Keratinocyte (primary cell): ENCODE results near the gene ORM2. TPM values are rescaled to one million over a fixed set of nuclear protein-coding genes. Genes with fewer than 3 reads are reported as not detected.

Source experiments
- DNase-seq: peaks from one replicate; pipeline ENCODE4 v3.0.0-alpha.2; 2011; ENCODE audit warnings: low read depth, missing footprints, low spot score
- FAIRE-seq: peaks from 2 replicates; lab custom pipeline; 2011; peaks lifted over from hg19 to GRCh38; lab: Jason Lieb, UNC
- H2AFZ ChIP-seq: 2 replicates; pipeline ENCODE4 v1.6.0; 2012; ENCODE audit warnings: low read length, control low read depth, inconsistent platforms; ENCODE audit not compliant: control insufficient read depth
- H3K27ac ChIP-seq: 2 replicates; pipeline ENCODE4 v1.5.1; 2011; ENCODE audit warnings: low read length; ENCODE audit not compliant: control insufficient read depth, insufficient read depth
- H3K27me3 ChIP-seq: 3 replicates; pipeline ENCODE4 v1.6.0; 2011; ENCODE audit warnings: low read length; ENCODE audit not compliant: control insufficient read depth, insufficient read depth; ENCODE audit errors: extremely low read depth
- H3K36me3 ChIP-seq, 2 experiments: 2 replicates in 1 of 2; 3 replicates in 1 of 2; pipeline ENCODE4 v1.5.1; 2011; ENCODE audit warnings: low read length in 2 of 2, mild to moderate bottlenecking in 1 of 2; ENCODE audit not compliant: control insufficient read depth in 2 of 2, insufficient read depth in 2 of 2; ENCODE audit errors: extremely low read depth in 1 of 2
- H3K4me1 ChIP-seq: 3 replicates; pipeline ENCODE4 v1.5.1; 2011; ENCODE audit warnings: low read length; ENCODE audit not compliant: control insufficient read depth, insufficient read depth; ENCODE audit errors: extremely low read depth
- H3K4me2 ChIP-seq: 3 replicates; pipeline ENCODE4 v1.6.0; 2011; ENCODE audit warnings: low read depth, low read length; ENCODE audit not compliant: control insufficient read depth, insufficient read depth; ENCODE audit errors: extremely low read depth
- H3K4me3 ChIP-seq, 3 experiments: fragments of 200-600 bp in 1 of 3; sonication (generic) in 1 of 3; 2 replicates in 2 of 3; 3 replicates in 1 of 3; pipeline ENCODE4 v1.5.1; 2011 to 2016; ENCODE audit warnings: low read length in 3 of 3, mild to moderate bottlenecking in 3 of 3, control low read depth in 2 of 3, inconsistent platforms in 1 of 3, low read depth in 1 of 3, mixed read lengths in 1 of 3, mixed run types in 1 of 3, moderate library complexity in 1 of 3; ENCODE audit not compliant: control insufficient read depth in 2 of 3, insufficient read depth in 2 of 3; ENCODE audit errors: extremely low read depth in 1 of 3
- H3K79me2 ChIP-seq: 2 replicates; pipeline ENCODE4 v1.6.0; 2012; ENCODE audit warnings: low read length; ENCODE audit not compliant: control insufficient read depth, insufficient read depth
- H3K9ac ChIP-seq: 3 replicates; pipeline ENCODE4 v1.6.0; 2011; ENCODE audit warnings: low read length; ENCODE audit not compliant: control insufficient read depth, insufficient read depth; ENCODE audit errors: extremely low read depth
- H3K9me1 ChIP-seq: 3 replicates; pipeline ENCODE4 v1.6.0; 2011; ENCODE audit warnings: low read length; ENCODE audit not compliant: control insufficient read depth, insufficient read depth; ENCODE audit errors: extremely low read depth
- H3K9me3 ChIP-seq: 2 replicates; pipeline ENCODE4 v1.5.1; 2012; ENCODE audit warnings: low read depth, low read length; ENCODE audit not compliant: control insufficient read depth
- H4K20me1 ChIP-seq: 3 replicates; pipeline ENCODE4 v1.6.0; 2011; ENCODE audit warnings: low read length; ENCODE audit not compliant: control insufficient read depth, insufficient read depth; ENCODE audit errors: extremely low read depth
- CTCF ChIP-seq, 3 experiments: IDR thresholded peaks in 1 of 3; conservative IDR thresholded peaks in 1 of 3; optimal IDR thresholded peaks in 1 of 3; 2 replicates in 2 of 3; 3 replicates in 1 of 3; pipeline versions ENCODE3 to v1.5.1; 2011; ENCODE audit warnings: low read length in 3 of 3, mild to moderate bottlenecking in 3 of 3, moderate library complexity in 2 of 3, control low read depth in 1 of 3, inconsistent platforms in 1 of 3; ENCODE audit not compliant: insufficient read depth in 2 of 3; ENCODE audit errors: extremely low read depth in 1 of 3
- EZH2 ChIP-seq: IDR thresholded peaks from one replicate; pipeline ENCODE4 v1.6.1; 2012; ENCODE audit warnings: inconsistent platforms, mild to moderate bottlenecking, low read length, moderate library complexity
- dilution Hi-C: fragments of 300-500 bp; cut with MboI; formaldehyde crosslinking; loops from one replicate; pipeline ENCODE4 v1.7.0; 2020; ENCODE audit warnings: low sequenced_read_pairs; ENCODE audit not compliant: extremely low pct_ligation_motif_present
- polyA plus RNA-seq, 5 experiments: library from polyadenylated mRNA; depleted of rRNA in 3 of 5; stranded (reverse) in 3 of 5; stranded (forward) in 1 of 5; unstranded in 1 of 5; fragments of >200 nt; gene quantifications; 1 replicate in 1 of 5; 2 replicates in 3 of 5; 3 replicates in 1 of 5; pipeline versions ENCODE4 v1.2.1 to v1.2.3, GENCODE V29; 2011 to 2012; ENCODE audit warnings: missing spikeins in 2 of 5, low read depth in 1 of 5, low replicate concordance in 1 of 5

Gene ORM2
- polyA plus RNA-seq, 1 donor (not counting 4 experiments of a cell fraction or from before 2014, with no cell fraction given): not detected

GRCh38 chr9:114291064-114291474 is 38.6 kb upstream of the ORM2 start:
- Histone ChIP-seq H3K4me2 (no peak overlapping the region), H3K9me1 (no peaks in the 10 kb centered on the region), H3K4me1 (peaks cover 23% of the 10 kb centered on the region), H3K79me2 (no peaks in the 10 kb centered on the region), H4K20me1 (no peaks in the 10 kb centered on the region), H3K27me3 (no peaks in the 10 kb centered on the region), H3K9me3 (no peaks in the 10 kb centered on the region), H3K27ac (peak overlapping the region; percentile 31), H3K4me3 (no peak overlapping the region), H2AFZ (no peak overlapping the region), H3K36me3 (peaks cover 13 to 32% of the 10 kb centered on the region in 2 experiments), H3K9ac (no peak overlapping the region)
- dilution Hi-C loops: no loop called here
- TF ChIP-seq CTCF (optimal IDR thresholded peaks at IDR 0.05 in 1 of 3, IDR thresholded peaks at IDR 0.05 in 1 of 3, conservative IDR thresholded peaks at IDR 0.05 in 1 of 3; ENCODE audit: extremely low read depth in 1 of 3, insufficient read depth in 2 of 3, low read length in 3 of 3): peak in 2 of 3 experiments; percentile 75 to 87
- no peak for TF ChIP-seq EZH2
- FAIRE-seq (peak; percentile 82), DNase-seq (no peak)

DNA sequence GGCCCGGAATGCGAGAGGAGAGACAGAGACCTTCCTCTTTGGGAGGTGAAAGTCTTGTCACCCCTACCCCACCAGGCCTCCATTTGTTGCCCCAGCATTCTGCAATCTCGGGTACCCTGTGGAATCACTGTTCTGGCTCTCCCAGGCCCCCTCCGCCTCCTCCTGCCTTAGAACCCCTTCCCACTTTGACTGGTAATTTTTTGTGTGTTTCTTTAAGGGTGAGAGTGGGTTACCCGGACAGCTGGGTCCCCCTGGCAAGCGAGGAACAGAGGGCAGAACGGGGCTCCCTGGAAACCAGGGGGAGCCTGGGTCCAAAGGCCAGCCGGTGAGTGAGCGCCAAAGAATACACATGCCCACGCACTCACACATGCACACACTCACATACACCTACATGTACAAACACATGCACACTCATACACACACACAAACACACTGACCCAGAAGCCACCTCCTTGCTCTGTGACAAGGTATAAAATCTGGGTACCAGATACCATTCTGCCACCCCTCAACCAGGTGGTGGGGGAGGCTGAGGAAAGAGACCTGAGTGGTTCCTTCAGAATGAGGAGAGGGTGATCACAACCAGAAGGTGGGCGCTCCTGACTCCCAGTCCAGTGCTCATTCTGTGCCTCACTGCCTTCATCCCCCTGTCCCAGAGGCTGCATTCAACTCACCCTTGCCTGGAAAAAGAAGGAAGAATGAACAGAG is 37.6 kb upstream of the ORM2 start:
- TF ChIP-seq EZH2: no peak
- TF ChIP-seq CTCF (optimal IDR thresholded peaks at IDR 0.05 in 1 of 3, IDR thresholded peaks at IDR 0.05 in 1 of 3, conservative IDR thresholded peaks at IDR 0.05 in 1 of 3; ENCODE audit: extremely low read depth in 1 of 3, insufficient read depth in 2 of 3, low read length in 3 of 3): no peak
- DNase-seq (no peak), FAIRE-seq (no peak)
- H2AFZ ChIP-seq: no peak overlapping the region
- H3K9me3 ChIP-seq: no peaks in the 10 kb centered on the region
- H4K20me1 ChIP-seq: no peaks in the 10 kb centered on the region
- no peaks in the 10 kb centered on the region for H3K9me1 ChIP-seq
- H3K27me3 ChIP-seq: no peaks in the 10 kb centered on the region
- H3K4me3 ChIP-seq: no peak overlapping the region
- H3K4me1 ChIP-seq: peaks cover 23% of the 10 kb centered on the region
- H3K9ac ChIP-seq: no peak overlapping the region
- H3K36me3 ChIP-seq: peaks cover 11 to 32% of the 10 kb centered on the region in 2 experiments
- dilution Hi-C loops: no loop called here
- no peaks in the 10 kb centered on the region for H3K79me2 ChIP-seq
- H3K4me2 ChIP-seq: no peak overlapping the region
- H3K27ac ChIP-seq: no peak overlapping the region
